GM19324 (cell line): ENCODE measurements around the gene SP3.

Source experiments
- ATAC-seq: cut with Tn5 transposase; IDR thresholded peaks from one replicate; pipeline ENCODE4 v1.9.1; 2021; ENCODE audit warnings: mild to moderate bottlenecking, moderate library complexity; ENCODE audit not compliant: unreplicated experiment, low FRiP score

Gene SP3

DNA sequence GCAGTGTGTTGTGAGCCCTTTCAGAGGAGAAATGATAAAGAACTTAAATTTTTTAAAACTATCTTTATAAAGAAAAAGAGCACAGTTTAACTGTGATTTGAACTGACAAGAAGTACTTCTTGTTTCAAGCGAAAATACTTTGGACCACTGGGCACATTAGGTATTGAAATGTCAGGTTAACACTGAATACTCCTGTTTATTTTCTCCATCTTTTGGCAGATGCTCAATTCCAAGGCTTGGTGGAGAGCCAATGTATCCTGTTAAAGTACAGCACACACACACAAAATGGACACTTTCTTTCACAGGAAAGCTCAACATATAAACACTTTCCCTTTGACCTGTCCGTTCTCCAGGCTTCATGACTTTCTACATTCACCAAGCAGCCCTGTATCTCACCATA, 32.6 kb upstream of the SP3 start:
- ATAC-seq: no peak

GRCh38 chr2:173997269-173997668, 32.1 kb upstream of the SP3 start:
- peak; percentile 83 for ATAC-seq

DNA sequence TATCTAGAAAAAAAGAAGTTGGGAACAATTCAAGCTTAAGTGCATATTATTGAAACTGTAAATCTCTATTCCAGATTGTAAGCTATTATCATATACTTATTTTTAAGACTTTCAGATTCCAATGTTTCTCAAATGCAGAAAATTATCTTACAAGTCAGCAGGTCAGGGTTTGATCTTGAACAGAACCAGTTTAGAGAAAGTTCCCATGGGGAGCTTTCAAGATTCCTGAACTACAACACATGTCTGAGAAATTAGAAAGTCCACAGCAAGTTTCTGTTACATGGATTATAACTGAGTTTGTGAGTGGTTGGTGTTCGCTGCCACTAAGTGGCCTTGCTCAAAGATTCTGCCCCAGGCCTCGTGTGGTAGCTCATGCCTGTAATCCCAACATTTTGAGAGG, 31.6 kb upstream of the SP3 start:
- no peak for ATAC-seq

GRCh38 chr2:173993459-173993858, 28.3 kb upstream of the SP3 start:
- no peak for ATAC-seq

- no peak for ATAC-seq
These were observed 26.8 kb upstream of the SP3 start for GRCh38 chr2:173991856-173992588.

GRCh38 chr2:173990970-173991819, 26.0 kb upstream of the SP3 start:
- ATAC-seq: peak; percentile 78

- ATAC-seq: no peak
These were observed 25.1 kb upstream of the SP3 start for GRCh38 chr2:173990245-173990644.

- no peak for ATAC-seq
These were observed 24.7 kb upstream of the SP3 start for GRCh38 chr2:173989884-173990215.

- no peak for ATAC-seq
These were observed 24.1 kb upstream of the SP3 start for GRCh38 chr2:173989160-173989883.

DNA sequence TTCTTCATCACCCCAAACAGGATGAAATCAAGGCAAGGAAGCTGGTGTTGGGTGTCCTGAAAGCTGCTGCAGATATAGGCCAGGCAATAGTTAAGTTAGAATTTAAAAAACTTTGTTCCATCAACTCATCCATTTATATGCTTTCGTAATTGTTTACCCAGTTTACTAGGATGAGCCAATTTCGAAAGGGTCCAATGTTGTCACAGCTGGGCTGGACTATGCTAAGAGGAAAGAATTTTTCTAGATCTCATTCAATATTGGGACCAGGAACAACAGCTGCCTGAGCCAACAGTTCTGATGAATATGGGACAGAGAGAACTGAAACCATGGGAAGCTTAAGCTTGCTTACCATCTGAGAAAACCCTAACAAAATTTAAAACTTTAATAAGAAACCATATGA, 21.6 kb upstream of the SP3 start:
- ATAC-seq: no peak

DNA sequence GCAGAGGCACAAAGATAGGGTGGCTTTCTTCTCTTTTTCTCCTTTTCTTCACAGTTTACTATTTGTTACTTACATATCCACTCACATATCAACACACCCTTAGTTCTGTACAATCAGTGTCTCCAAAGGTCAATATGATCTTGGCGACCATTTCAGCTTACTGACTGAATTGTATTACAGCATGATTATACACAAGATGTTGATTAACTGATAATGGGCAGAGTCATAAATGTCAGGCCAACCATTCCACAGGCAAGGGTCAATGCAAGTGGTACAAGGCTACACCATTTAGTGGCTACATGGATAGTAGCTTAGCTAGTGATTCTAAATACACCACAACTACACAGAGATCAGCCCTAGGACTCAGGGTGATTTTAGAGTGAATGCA, 20.4 kb upstream of the SP3 start:
- ATAC-seq: no peak

DNA sequence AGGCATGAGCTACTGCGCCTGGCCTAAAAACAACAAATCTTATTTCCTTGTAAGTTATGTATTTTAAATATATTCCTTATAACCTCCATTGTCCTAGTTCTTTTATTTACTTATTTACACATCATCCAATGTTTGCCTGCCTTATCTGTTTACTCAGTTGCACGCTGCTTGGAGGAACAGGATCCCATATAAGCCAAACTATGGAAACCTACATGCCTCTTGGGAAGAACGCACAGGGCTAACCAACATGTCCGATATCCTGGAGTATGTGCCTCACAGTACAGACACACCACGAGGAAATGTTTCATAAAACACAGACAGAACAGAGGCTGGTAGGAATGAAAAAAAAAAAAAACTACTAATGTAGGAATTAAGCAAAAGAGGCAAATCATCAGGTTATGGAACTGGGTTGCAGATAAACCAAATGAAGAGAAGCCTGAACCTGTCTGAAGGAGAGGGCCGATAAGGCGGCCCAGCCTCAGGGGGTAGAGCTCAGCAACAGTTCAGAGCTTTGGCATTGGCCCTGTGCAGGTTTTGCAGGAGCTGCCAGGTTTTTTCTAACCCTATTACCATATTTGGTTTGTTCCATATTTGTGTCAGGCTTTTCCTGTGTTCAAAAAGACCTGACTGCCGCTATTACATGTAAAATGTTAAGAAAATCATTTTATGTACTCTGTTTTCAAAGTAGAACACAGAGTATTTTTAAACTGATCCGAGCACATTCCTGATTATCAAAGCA, 19.9 kb upstream of the SP3 start:
- no peak for ATAC-seq

DNA sequence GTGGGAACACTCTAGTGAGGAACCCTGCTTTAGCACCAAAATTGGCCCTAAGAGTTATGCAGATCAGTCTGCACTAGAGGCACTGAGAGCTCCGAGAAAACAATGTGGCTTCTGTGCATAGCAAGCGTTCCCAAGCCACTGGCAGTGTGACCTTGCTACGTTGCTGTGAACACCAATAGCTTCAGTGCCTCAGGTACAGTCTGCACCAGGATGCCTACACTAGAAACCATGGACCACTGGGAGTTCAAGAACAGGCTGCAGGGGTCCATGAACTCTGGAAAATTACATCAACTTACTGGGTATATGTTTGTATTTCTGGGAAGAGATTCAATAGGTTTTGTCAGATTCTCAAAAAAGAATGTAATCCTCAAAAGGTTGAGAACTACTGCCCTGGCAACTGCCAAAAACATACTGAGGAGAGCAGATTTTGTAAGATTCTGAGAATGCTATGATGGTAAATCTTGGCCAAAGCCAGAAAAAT, 18.3 kb upstream of the SP3 start:
- ATAC-seq: no peak

DNA sequence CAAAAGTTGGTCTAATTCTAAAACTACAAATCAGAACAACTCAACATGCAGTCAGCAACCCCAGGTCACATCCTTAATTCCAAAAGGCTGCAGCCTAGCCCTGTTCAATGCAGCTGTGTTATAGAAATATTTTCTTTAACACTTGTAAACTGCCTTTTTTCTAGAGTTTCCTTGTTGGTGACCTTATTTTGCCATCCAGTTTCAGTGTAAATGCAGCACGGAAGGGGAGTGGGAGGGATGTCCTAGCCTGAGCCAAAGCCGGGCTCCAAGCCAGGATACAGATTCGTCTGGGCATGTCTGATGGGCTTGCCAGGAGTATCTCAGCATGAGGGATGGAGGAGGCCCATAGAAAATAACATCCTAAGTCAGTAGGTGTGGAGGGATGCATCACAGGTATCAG, 17.7 kb upstream of the SP3 start:
- ATAC-seq: no peak

GRCh38 chr2:173982182-173982714, 17.1 kb upstream of the SP3 start:
- ATAC-seq: no peak

DNA sequence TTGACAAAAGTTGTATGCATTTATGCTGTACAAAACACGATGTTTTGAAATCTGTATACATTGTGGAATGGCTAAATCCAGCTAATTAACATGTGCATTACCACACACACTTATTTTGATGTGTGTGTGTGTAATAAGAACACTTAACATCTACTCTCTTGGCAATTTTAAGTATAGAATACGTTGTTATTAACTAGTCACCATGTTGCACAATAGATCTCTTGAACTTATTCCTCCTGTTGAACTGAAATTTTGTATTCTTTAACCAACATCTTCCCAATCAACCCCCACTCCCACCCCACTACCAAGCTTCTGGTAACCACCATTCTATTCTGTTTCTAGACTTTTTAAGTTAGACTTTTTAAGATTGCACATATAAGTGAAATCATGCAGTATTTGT, 16.3 kb upstream of the SP3 start:
- ATAC-seq: no peak

DNA sequence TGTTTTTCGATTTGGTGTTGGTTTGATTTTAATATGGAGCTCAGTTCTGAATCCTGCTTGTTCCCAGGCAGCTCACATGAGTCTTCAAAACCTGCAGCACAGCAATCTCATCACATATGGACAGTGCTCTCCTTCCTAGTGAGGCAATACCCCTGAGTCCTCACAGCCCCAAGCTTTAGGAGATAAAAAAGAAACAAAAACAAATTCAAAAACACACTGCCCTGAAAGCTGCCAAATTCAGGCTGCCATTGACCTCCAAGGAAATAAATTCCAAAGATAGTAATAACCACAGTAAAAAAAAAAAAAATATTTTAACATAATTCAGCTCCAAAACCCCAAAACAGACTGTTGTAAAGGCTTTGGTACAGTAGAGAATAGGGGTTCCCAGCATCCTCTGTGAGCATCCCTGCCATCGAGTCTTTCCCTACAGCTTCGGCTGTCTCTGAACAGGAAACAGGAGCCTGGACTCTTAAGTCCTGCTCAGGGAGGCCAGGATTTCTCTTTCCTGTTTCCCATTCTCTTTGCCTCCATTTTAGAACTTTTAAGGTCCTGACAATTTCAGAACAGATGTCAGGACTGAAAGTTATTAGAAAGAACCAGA, 14.7 kb upstream of the SP3 start:
- ATAC-seq: no peak

DNA sequence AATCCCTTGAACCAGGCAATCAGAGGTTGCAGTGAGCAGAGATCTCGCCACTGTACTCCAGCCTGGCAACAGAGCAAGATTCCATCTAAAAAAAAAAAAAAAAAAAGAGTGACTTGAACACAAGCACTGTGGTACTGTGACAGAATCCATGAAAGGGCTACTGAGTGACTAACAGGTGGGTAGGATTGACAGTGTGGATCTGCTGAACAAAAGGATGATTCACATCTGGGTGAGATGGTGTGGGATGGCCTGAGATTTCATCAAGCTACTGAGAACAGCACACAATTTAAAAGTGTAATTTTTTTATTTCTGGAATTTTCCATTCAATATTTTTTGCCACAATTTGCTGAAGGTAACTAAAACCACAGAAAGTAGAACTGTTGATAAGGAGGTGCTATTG, 13.3 kb upstream of the SP3 start:
- ATAC-seq: no peak

GRCh38 chr2:173972636-173973035, 7.5 kb upstream of the SP3 start:
- ATAC-seq: no peak

DNA sequence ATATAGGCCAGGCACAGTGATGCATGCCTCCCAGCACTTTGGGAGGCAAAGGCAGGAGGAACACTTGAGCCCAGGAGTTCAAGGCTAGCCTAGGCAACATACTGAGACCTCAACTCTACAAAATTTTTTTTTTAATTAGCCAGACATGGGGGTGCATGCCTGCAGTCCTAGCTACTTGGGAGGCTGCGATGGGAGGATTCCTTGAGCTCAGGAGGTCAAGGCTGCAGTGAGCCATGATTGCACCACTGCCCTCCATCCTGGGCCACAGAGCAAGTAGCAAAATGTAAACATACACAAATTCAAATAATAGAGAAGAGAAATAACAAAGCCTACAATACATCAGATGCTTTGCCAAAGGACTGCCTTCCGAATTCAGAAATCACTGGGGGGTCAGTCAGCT, 7.0 kb upstream of the SP3 start:
- ATAC-seq: no peak
